BJ (cell line): ENCODE results near the gene HOXB3. TPM values are rescaled to one million over a fixed set of nuclear protein-coding genes. Genes with fewer than 3 reads are reported as not detected.

Source experiments
- CTCF ChIA-PET: fragments of 350-600 bp; formaldehyde crosslinking; extraction: SDS; loops from one replicate; lab custom pipeline; 2021; ENCODE audit warnings: antibody characterized with exemption, inconsistent platforms; lab: Yijun Ruan, JAX
- POLR2A ChIA-PET: fragments of 300-600 bp; sonication (Branson Sonifier 250); formaldehyde crosslinking; extraction: SDS; loops from one replicate; lab custom pipeline; 2021; ENCODE audit warnings: antibody characterized with exemption; lab: Charles Lee
- DNase-seq: peaks from one replicate; pipeline ENCODE4 v3.0.0-alpha.2; 2011; ENCODE audit warnings: low read depth
- H3K27me3 ChIP-seq: 2 replicates; pipeline ENCODE4 v1.6.0; 2011; ENCODE audit warnings: low read length; ENCODE audit not compliant: control insufficient read depth, insufficient read depth
- H3K36me3 ChIP-seq: 2 replicates; pipeline ENCODE4 v1.5.1; 2011; ENCODE audit warnings: low read length; ENCODE audit not compliant: control insufficient read depth, insufficient read depth
- H3K4me3 ChIP-seq: 2 replicates; pipeline ENCODE4 v1.5.1; 2011; ENCODE audit warnings: low read depth, mild to moderate bottlenecking, control low read depth, low read length
- CTCF ChIP-seq: IDR thresholded peaks from 2 replicates; pipeline ENCODE4 v1.5.1; 2011; ENCODE audit warnings: low read depth, mild to moderate bottlenecking, control low read depth, inconsistent platforms, low read length, moderate library complexity; ENCODE audit not compliant: insufficient read depth
- polyA plus RNA-seq: library from polyadenylated mRNA; depleted of rRNA; stranded (reverse); fragments of >200 nt; gene quantifications from 2 replicates; pipeline ENCODE4 v1.2.3, GENCODE V29; 2011

Gene HOXB3
- polyA plus RNA-seq, 1 experiment: not detected

- CTCF ChIA-PET: interaction anchor here (1.9 kb wide), 1 partner anchor 22 kb away, joined by 4 read pairs; no protein-coding TSS in a partner anchor
- no peak for TF ChIP-seq CTCF
- Histone ChIP-seq H3K27me3 (peaks cover 84% of the 10 kb centered on the region), H3K36me3 (no peaks in the 10 kb centered on the region), H3K4me3 (no peak overlapping the region)
- DNase-seq: no peak
- POLR2A ChIA-PET: no interaction called here
Measured at GRCh38 chr17:48590607-48591161, 643 bp upstream of the HOXB3 start.

- DNase-seq: no peak
- Histone ChIP-seq H3K27me3 (peaks cover 77% of the 10 kb centered on the region), H3K4me3 (no peak overlapping the region), H3K36me3 (no peaks in the 10 kb centered on the region)
- no peak for TF ChIP-seq CTCF
- CTCF ChIA-PET: interaction anchor here (1.2 to 2.8 kb wide), 5 partner anchors 29 to 281 kb away, joined by 4 to 16 read pairs (median 7); no protein-coding TSS in a partner anchor
- POLR2A ChIA-PET: no interaction called here
Measured at GRCh38 chr17:48589060-48589830, 796 bp downstream of the HOXB3 start.

GRCh38 chr17:48588528-48588927 lies 1.5 kb downstream of the HOXB3 start:
- peaks cover 75% of the 10 kb centered on the region for H3K27me3 ChIP-seq
- no peak for DNase-seq
- H3K4me3 ChIP-seq: no peak overlapping the region
- TF ChIP-seq CTCF: no peak
- POLR2A ChIA-PET: no interaction called here
- H3K36me3 ChIP-seq: no peaks in the 10 kb centered on the region
- CTCF ChIA-PET: interaction anchor here (0.6 to 2.8 kb wide), 8 partner anchors 30 to 280 kb away, joined by 3 to 16 read pairs (median 5); no protein-coding TSS in a partner anchor

- ChIA-PET POLR2A (no interaction called here), CTCF (interaction anchor here (0.6 to 2.8 kb wide), 10 partner anchors 30 to 280 kb away, joined by 3 to 16 read pairs (median 4); no protein-coding TSS in a partner anchor)
- Histone ChIP-seq H3K36me3 (no peaks in the 10 kb centered on the region), H3K27me3 (peaks cover 76% of the 10 kb centered on the region), H3K4me3 (no peak overlapping the region)
- no peak for TF ChIP-seq CTCF
- DNase-seq: no peak
Measured at GRCh38 chr17:48588074-48588415, 2.0 kb downstream of the HOXB3 start.
